Mesendoderm (in vitro differentiated cells): ENCODE measurements around the gene SERPINB4.

Experiments
- DNase-seq: peaks from one replicate; pipeline ENCODE4 v3.0.0; 2013
- H2AK5ac ChIP-seq: 2 replicates; pipeline ENCODE4 v1.6.1; 2013; ENCODE audit warnings: low read length, inconsistent platforms
- H2BK120ac ChIP-seq: 2 replicates; pipeline ENCODE4 v1.6.1; 2013; ENCODE audit warnings: low read depth, mild to moderate bottlenecking, low read length, moderate library complexity, mixed read lengths
- H2BK15ac ChIP-seq: replicated peaks from 2 replicates; pipeline ENCODE4 v1.6.1; 2013; ENCODE audit warnings: low read depth, mild to moderate bottlenecking, moderate library complexity
- H2BK5ac ChIP-seq: 2 replicates; pipeline ENCODE4 v1.6.1; 2013; ENCODE audit warnings: low read length, inconsistent platforms
- H3K18ac ChIP-seq: 2 replicates; pipeline ENCODE4 v1.6.1; 2013; ENCODE audit warnings: mild to moderate bottlenecking, low read length, mixed read lengths
- H3K23ac ChIP-seq: one replicate; pipeline ENCODE4 v1.6.1; 2013; ENCODE audit warnings: low read length
- H3K27ac ChIP-seq: 2 replicates; pipeline ENCODE4 v1.5.1; 2013; ENCODE audit warnings: low read depth, mild to moderate bottlenecking, inconsistent platforms, low read length, moderate library complexity
- H3K27me3 ChIP-seq: 2 replicates; pipeline ENCODE4 v1.6.1; 2013; ENCODE audit warnings: low read length, control low read depth, mild to moderate bottlenecking, inconsistent platforms; ENCODE audit not compliant: insufficient read depth, poor library complexity
- H3K36me3 ChIP-seq: 2 replicates; pipeline ENCODE4 v1.6.1; 2013; ENCODE audit warnings: low read length, inconsistent platforms; ENCODE audit not compliant: control insufficient read depth, insufficient read depth
- H3K4ac ChIP-seq: one replicate; pipeline ENCODE4 v1.6.1; 2013; ENCODE audit warnings: low read depth, mild to moderate bottlenecking, low read length, moderate library complexity
- H3K4me1 ChIP-seq: 2 replicates; pipeline ENCODE4 v1.6.1; 2013; ENCODE audit warnings: low read depth, low read length, inconsistent platforms; ENCODE audit not compliant: control insufficient read depth
- H3K4me2 ChIP-seq: 2 replicates; pipeline ENCODE4 v1.6.1; 2013; ENCODE audit warnings: low read length
- H3K4me3 ChIP-seq: 2 replicates; pipeline ENCODE4 v1.5.1; 2013; ENCODE audit warnings: mild to moderate bottlenecking, low read length
- H3K56ac ChIP-seq: one replicate; pipeline ENCODE4 v1.6.1; 2013; ENCODE audit warnings: low read length
- H3K79me1 ChIP-seq: 2 replicates; pipeline ENCODE4 v1.6.1; 2013; ENCODE audit warnings: low read length, inconsistent platforms
- H3K79me2 ChIP-seq: 2 replicates; pipeline ENCODE4 v1.6.1; 2013; ENCODE audit warnings: mild to moderate bottlenecking, low read length; ENCODE audit not compliant: control insufficient read depth, insufficient read depth
- H3K9ac ChIP-seq: 2 replicates; pipeline ENCODE4 v1.6.1; 2013; ENCODE audit warnings: low read length, inconsistent platforms
- H4K5ac ChIP-seq: one replicate; pipeline ENCODE4 v1.6.1; 2013; ENCODE audit warnings: low read length
- H4K8ac ChIP-seq: one replicate; pipeline ENCODE4 v1.6.1; 2013; ENCODE audit warnings: low read depth, mild to moderate bottlenecking, control low read depth, low read length, moderate library complexity
- WGBS: extraction: QIAGEN DNeasy Blood & Tissue Kit; methylation state at CpG from one replicate; pipeline ENCODE4 v1.1.7; 2013; ENCODE audit warnings: low lambda C conversion rate, missing lambda C conversion rate; ENCODE audit not compliant: insufficient coverage; ENCODE audit errors: extremely low coverage; 5-methylcytosine and 5-hydroxymethylcytosine counted together

SERPINB4 gene

DNA sequence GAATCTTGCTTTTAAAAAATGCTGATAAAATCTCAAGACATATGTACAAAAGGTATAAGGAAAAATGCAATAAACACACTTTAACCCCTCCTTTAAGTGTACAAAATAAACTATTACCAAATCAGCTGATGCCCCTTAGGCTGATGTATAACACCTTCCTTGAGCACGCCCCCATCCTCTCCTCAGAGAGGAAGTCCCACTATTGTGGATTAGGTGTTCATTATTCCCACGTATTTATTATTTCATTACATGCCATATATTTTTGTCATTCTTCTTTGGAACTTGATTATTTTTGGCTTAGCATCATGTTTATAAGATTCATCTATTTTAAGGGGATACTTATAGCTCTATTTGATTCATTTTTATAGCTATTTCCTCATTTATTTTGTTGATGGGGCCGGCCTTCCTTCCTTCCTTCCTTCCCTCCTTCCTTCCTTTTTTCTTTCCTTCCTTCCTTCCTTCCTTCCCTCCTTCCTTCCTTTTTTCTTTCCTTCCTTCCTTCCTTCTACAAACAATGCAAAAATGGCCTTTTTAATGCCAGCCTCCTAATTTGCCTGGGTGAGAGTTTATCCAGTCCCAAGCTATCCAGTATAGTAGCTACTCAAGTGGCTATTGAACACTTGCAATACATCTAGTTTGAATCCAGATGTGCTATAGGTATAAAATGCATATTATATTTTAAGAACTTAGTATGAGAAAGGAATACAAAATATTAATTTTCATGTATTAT lies 52.9 kb downstream of the SERPINB4 start:
- Histone ChIP-seq H2BK5ac (no peak overlapping the region), H3K4ac (no peak overlapping the region), H4K5ac (no peak overlapping the region), H2AK5ac (no peak overlapping the region), H3K18ac (no peak overlapping the region), H3K23ac (no peak overlapping the region), H3K27me3 (no peaks in the 10 kb centered on the region), H3K4me3 (no peak overlapping the region), H3K79me2 (no peaks in the 10 kb centered on the region), H3K9ac (no peak overlapping the region), H3K4me2 (no peak overlapping the region), H3K27ac (no peak overlapping the region), H3K56ac (no peak overlapping the region), H3K79me1 (no peaks in the 10 kb centered on the region), H3K4me1 (no peaks in the 10 kb centered on the region), H3K36me3 (no peaks in the 10 kb centered on the region), H2BK15ac (no peak overlapping the region), H2BK120ac (no peak overlapping the region), H4K8ac (no peak overlapping the region)
- WGBS, result no CpG with 5 or more reads among the region's 3 CpGs
- no peak for DNase-seq

GRCh38 chr18:63590373-63590772 lies 53.7 kb downstream of the SERPINB4 start:
- Histone ChIP-seq H3K4me2 (no peak overlapping the region), H3K56ac (no peak overlapping the region), H3K36me3 (no peaks in the 10 kb centered on the region), H3K23ac (no peak overlapping the region), H3K27me3 (no peaks in the 10 kb centered on the region), H3K18ac (no peak overlapping the region), H4K5ac (no peak overlapping the region), H3K79me1 (no peaks in the 10 kb centered on the region), H3K79me2 (no peaks in the 10 kb centered on the region), H3K27ac (no peak overlapping the region), H2BK120ac (no peak overlapping the region), H2BK15ac (no peak overlapping the region), H3K4ac (no peak overlapping the region), H2BK5ac (no peak overlapping the region), H4K8ac (no peak overlapping the region), H3K9ac (no peak overlapping the region), H2AK5ac (no peak overlapping the region), H3K4me3 (no peak overlapping the region), H3K4me1 (no peaks in the 10 kb centered on the region)
- no peak for DNase-seq
- WGBS, result no CpG with 5 or more reads among the region's 2 CpGs

- Histone ChIP-seq H4K5ac (no peak overlapping the region), H3K36me3 (no peaks in the 10 kb centered on the region), H2BK120ac (no peak overlapping the region), H2BK5ac (no peak overlapping the region), H3K56ac (no peak overlapping the region), H3K27ac (no peak overlapping the region), H3K4me3 (no peak overlapping the region), H3K4me2 (no peak overlapping the region), H4K8ac (no peak overlapping the region), H3K27me3 (no peaks in the 10 kb centered on the region), H3K9ac (no peak overlapping the region), H3K79me2 (no peaks in the 10 kb centered on the region), H3K4ac (no peak overlapping the region), H3K79me1 (no peaks in the 10 kb centered on the region), H3K18ac (no peak overlapping the region), H3K23ac (no peak overlapping the region), H2BK15ac (no peak overlapping the region), H2AK5ac (no peak overlapping the region), H3K4me1 (no peaks in the 10 kb centered on the region)
- no CpG with 5 or more reads among the region's 5 CpGs for WGBS
- no peak for DNase-seq
Measured at GRCh38 chr18:63588909-63589308, 55.1 kb downstream of the SERPINB4 start.
